NCI-H345 treated with DMSO at 0.1 percent for 48 hours (cell line): ENCODE measurements around the gene TRERF1.

ENCODE experiments used
- DNase-seq: peaks from one replicate; lab custom pipeline; 2025; ENCODE audit not compliant: unreplicated experiment; lab: John Stamatoyannopoulos, UW

Gene TRERF1

GRCh38 chr6:42313941-42314570 lies 137.7 kb downstream of the TRERF1 start:
- DNase-seq, result no peak

DNA sequence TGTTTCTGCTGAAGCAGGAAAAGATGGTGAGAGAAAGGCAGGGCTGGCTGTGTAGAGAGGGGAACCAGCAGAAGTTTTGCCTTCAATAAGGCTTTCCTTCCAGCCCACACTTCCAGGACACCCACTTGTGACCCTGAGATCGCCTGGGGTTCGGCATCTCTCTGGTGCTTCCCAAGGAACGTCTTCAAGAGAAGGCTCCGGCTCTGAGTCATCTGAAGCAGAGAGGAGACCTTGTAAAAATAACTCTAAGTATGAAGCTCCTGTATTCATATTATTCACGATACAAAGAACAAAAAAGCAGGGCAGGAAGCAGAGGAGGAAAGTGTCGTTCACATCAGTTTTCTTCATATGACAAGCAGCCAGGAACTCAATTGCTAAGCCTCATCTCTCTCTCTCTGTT lies 138.7 kb downstream of the TRERF1 start:
- no peak for DNase-seq

- DNase-seq, result no peak
Measured at GRCh38 chr6:42307141-42307470, 144.6 kb downstream of the TRERF1 start.

DNA sequence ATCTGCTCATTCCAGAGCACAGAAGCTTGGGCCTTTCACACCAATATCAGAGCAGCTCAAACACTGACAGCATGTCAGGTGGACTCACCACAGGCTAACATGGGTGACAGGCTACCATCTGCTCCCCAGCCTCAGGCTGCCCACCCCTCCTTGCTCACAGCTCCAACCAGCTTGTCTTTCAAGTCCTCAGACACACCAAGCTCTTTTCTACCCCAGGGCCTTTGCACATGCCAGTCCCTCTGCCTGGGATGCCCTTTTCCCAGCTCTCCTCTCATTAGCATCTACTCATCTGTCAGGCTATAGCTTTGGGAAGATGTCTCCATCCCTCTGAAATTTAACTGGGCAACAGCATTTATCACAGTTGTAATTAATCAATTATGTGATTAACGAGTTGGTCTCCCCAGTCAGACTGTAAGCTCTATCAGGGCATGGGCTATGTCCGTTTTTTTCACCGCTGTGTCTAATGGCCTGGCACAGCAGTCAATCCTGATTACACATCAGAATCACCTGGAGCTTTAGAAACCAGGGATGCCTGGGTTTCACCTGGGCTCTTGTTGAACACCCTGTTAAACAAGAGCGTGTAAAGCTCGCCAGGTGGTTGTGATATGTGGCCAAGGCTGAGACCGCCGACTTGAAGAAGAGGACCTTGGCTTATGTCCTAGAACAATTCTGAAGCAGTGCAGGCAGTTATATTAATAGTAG lies 145.1 kb downstream of the TRERF1 start:
- DNase-seq, result no peak

GRCh38 chr6:42304053-42304712 lies 147.5 kb downstream of the TRERF1 start:
- no peak for DNase-seq

GRCh38 chr6:42302411-42302810 lies 149.3 kb downstream of the TRERF1 start:
- no peak for DNase-seq

- no peak for DNase-seq
Measured at GRCh38 chr6:42301986-42302385, 149.7 kb downstream of the TRERF1 start.

GRCh38 chr6:42300701-42301100 lies 151.0 kb downstream of the TRERF1 start:
- DNase-seq, result no peak

- DNase-seq, result no peak
Measured at GRCh38 chr6:42300185-42300584, 151.5 kb downstream of the TRERF1 start.

GRCh38 chr6:42297661-42298060 lies 154.1 kb downstream of the TRERF1 start:
- no peak for DNase-seq

DNA sequence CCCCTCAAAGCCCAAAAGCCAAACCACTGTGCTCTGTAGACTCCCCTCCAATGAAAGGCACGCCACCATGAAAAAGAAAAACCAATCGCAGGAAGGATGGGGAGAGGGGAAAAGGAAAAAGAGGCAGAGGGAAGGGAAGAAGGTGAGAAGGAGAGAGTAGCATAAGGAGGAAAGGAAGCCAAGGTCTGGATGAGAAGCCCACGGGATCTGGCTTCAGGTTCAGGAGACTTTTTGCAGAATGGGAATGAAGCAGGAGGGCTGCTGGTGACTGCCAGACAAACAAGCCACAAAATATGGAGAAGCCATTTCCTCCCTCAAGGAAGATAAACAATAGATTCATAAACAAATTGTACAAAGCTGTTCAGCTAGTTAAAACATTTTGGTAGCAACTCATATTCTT lies 155.1 kb downstream of the TRERF1 start:
- DNase-seq, result no peak

DNA sequence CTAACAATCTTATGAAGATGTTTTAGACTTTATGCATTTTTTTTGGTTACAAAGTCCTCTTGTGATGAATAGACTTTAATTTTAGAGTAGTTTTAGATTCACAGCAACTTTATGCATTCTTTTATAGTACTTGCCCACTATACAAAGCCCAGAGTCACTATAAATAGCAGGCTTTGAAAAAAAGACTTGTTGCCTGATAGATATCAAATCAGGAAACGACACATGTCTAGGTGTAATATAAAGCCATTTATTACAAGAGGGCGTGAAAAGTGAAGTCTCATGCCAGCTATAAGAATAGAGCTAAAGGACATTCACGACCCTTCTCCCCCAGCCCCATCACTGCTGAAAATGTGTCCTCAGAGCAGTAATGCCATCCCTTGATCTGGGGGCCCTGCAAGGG lies 156.0 kb downstream of the TRERF1 start:
- no peak for DNase-seq

DNA sequence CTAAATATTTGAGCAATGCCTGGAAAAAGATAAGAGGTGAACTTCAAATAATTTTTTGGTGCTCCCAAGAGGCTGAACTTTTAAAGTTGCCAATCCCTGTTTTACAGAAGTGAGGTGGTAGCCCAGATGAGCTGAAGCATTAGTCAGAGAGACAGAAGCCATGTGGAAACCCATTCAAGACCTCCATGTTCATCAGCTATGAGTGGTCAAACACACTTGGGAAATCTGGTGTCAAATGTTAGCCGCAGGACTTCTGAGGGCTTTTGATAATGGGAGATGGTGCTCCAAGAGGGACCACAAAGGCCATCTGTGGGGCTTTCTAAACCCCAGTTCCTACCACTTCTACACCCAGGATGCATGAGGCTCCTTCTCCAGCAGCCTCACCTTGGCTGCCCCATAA lies 156.5 kb downstream of the TRERF1 start:
- DNase-seq, result no peak

GRCh38 chr6:42294759-42295158 lies 157.0 kb downstream of the TRERF1 start:
- DNase-seq, result no peak

GRCh38 chr6:42293386-42293977 lies 158.2 kb downstream of the TRERF1 start:
- no peak for DNase-seq

- no peak for DNase-seq
Measured at GRCh38 chr6:42292004-42292740, 159.6 kb downstream of the TRERF1 start.

GRCh38 chr6:42287756-42288155 lies 164.0 kb downstream of the TRERF1 start:
- no peak for DNase-seq

DNA sequence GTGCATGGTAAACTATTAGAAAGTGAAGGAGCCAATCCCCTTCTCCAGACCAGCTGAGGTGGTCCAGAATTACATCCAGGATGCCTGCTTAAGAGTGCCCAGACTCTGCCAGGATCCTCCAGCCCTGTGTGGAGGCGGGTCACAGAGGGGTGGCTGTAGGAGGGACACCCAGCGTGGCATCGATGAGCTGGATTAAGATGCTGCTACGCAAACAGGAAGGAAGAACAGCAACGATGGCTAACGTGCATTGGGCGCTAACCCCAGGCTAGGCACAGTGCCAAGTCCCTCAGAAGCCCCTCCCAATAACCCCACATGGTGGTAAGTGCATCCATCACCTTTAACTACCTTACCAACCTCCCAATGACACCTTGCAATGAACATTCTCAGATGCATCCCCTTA lies 170.2 kb downstream of the TRERF1 start:
- DNase-seq, result no peak

DNA sequence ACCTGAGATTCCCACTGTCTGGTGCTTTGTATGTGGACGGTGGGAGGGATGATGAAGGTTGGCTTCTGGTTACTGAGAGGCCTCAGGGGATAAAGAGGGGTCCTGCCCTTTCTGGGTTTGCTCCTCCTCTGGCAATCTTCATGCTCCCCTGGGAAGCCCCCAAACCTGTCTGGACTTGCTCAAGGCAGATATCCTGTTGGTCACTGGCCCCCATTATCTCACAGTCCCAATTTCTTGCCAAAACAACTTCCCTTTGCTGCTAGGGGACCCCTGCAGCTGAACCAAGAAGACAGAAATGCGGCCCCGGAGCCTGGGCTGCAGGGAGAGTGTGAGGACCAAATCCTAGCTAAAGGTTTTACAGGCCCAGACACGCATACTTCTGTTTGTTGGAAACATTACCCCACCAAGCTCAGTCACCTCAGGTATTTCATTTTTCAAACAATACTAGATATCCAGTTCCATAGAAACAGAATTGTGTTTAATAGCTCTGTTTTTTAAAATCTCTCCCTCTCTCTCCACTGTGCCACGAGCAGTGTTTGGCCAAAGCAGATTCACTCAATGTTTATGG lies 170.7 kb downstream of the TRERF1 start:
- DNase-seq, result no peak

DNA sequence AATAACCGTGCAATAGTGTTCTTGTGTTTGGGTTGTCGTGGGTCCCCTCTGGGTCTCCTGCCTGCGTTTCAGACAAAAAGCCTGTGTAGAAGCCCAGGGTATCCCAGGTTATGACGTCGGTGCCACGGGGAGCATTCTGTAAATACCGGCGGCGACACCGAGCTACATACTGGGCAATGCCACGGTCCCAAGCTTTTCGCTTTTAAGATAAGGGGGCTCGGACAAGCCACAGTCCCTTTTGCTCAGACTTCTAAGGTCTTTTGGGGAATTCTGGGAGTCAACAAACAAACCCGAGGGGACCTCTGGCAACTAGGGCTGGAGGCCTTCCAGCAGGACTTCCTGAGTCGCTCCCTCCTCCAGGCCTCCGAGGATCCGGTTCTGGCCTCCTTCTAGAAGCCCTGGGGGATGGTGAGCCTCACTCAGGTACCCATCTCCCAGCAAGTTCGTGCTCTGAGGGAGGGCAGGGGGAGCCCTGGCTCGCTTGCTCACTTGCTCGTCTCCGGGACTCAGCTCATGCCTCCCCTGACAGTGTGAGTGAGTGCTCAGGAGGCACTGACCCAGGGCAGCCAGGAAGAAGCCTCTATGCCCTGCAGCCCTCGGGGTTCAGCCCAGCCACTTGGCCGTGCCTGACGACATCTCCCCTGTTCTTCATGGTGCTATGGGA lies 171.6 kb downstream of the TRERF1 start:
- DNase-seq, result no peak
